ENCODE data around the gene THBD. TPM values are rescaled to one million over a fixed set of nuclear protein-coding genes. Genes with fewer than 3 reads are reported as not detected.

Gene THBD
- total and polyA plus RNA-seq, 2 of the 4 experiments (the other 2 are of a cell fraction), result 0.07 TPM; not detected in 1

- H4K8ac ChIP-seq (ENCODE audit: low read depth in 2 of 2, low read length in 2 of 2), result no peak overlapping the region
- no peaks in the 10 kb centered on the region for H3K9me3 ChIP-seq (ENCODE audit: control insufficient read depth, insufficient read depth, low read length)
- BruUV-seq (replicated peaks), result no TSS peak
- H2AFZ ChIP-seq (replicated peaks; ENCODE audit: low read length, poor library complexity), result no peak overlapping the region
- no peak overlapping the region for H3K14ac ChIP-seq (replicated peaks; ENCODE audit: low read depth, low read length)
- intact Hi-C loops (cut with micrococcal nuclease), result loop anchor here (5.0 kb wide), 1 partner anchor 174 kb away; no protein-coding TSS in a partner anchor
- H3K4me1 ChIP-seq (ENCODE audit: control insufficient read depth, insufficient read depth, low read length), result peaks cover 10% of the 10 kb centered on the region; the same call in 1 of the 2 replicates
- no peak overlapping the region for H3K56ac ChIP-seq (ENCODE audit: extremely low read depth, insufficient read depth, low read length)
- TF ChIP-seq, protein P1, sequence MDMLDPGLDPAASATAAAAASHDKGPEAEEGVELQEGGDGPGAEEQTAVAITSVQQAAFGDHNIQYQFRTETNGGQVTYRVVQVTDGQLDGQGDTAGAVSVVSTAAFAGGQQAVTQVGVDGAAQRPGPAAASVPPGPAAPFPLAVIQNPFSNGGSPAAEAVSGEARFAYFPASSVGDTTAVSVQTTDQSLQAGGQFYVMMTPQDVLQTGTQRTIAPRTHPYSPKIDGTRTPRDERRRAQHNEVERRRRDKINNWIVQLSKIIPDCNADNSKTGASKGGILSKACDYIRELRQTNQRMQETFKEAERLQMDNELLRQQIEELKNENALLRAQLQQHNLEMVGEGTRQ (IDR thresholded peaks at IDR 0.05; ENCODE audit: low read depth, low read length), result no peak
- no peak for TF ChIP-seq RCOR1 (IDR thresholded peaks at IDR 0.05; ENCODE audit: insufficient replicate concordance, low read length)
- no peak overlapping the region for H3K18ac ChIP-seq (ENCODE audit: low read depth, low read length)
- H4K5ac ChIP-seq (ENCODE audit: low read depth, low read length), result no peak overlapping the region
- CTCF ChIA-PET, result no interaction called here
- POLR2A ChIA-PET (ENCODE audit: unreplicated experiment), result no interaction called here
- dilution Hi-C loops (cut with HindIII; ENCODE audit: low sequenced_read_pairs, unreplicated experiment), result no loop called here
- in situ Hi-C loops (cut with MboI; ENCODE audit: low sequenced_read_pairs), result no loop called here
- no peak overlapping the region for H3K4me2 ChIP-seq (ENCODE audit: low read depth, low read length)
- no peak overlapping the region for H4K91ac ChIP-seq (ENCODE audit: insufficient read depth, low read depth, low read length)
- 0 out of 2 replicates have a peak, but pooled peaks cover 2% of the 10 kb centered on the region for H3K9me1 ChIP-seq (ENCODE audit: insufficient read depth, low read length)
- DNase-seq, result no peak
- no peaks in the 10 kb centered on the region for H3K36me3 ChIP-seq (ENCODE audit: control insufficient read depth, insufficient read depth, low read length)
- no peaks in the 10 kb centered on the region for H3K79me1 ChIP-seq (ENCODE audit: low read depth in 1 of 2, low read length in 2 of 2)
- no peak overlapping the region for H2AK5ac ChIP-seq (ENCODE audit: low read depth, low read length)
- ATAC-seq (ENCODE audit: low read depth), result no peak
- no peak overlapping the region for H3K9ac ChIP-seq (ENCODE audit: low read depth, low read length)
- no peak overlapping the region for H2BK5ac ChIP-seq (ENCODE audit: low read depth, low read length, poor library complexity, severe bottlenecking)
- no peaks in the 10 kb centered on the region for H4K20me1 ChIP-seq (ENCODE audit: insufficient read depth, low read length)
- no peak overlapping the region for H2AK9ac ChIP-seq (replicated peaks; ENCODE audit: low read depth, low read length, poor library complexity)
- H2BK20ac ChIP-seq (ENCODE audit: low read depth, low read length), result no peak overlapping the region
- no CpG with 5 or more reads among the region's 2 CpGs for WGBS, 2 experiments (ENCODE audit: extremely low coverage in 2 of 2, insufficient read length in 1 of 2)
- H3K27me3 ChIP-seq (ENCODE audit: control insufficient read depth, insufficient read depth, low read length), result peaks cover 28% of the 10 kb centered on the region
- H2BK120ac ChIP-seq (ENCODE audit: low read depth, low read length), result no peak overlapping the region
- no peak overlapping the region for H3K27ac ChIP-seq (ENCODE audit: insufficient read depth, low read length)
- no peak overlapping the region for H3K4ac ChIP-seq (ENCODE audit: low read depth, low read length)
- no peak overlapping the region for H3K23ac ChIP-seq (ENCODE audit: low read depth, low read length)
- no peak overlapping the region for H3K4me3 ChIP-seq (ENCODE audit: insufficient read depth, low read depth, low read length)
- H2BK15ac ChIP-seq (ENCODE audit: low read depth, low read length), result no peak overlapping the region
These were observed 14.1 kb upstream of the THBD start for GRCh38 chr20:23063581-23063980.
